ENCODE results near the gene FKRP.
"Not testable (repeated sequence)": the region's sequence is repeated elsewhere in the genome, so short reads cannot be mapped to it uniquely, and the experiment has no call there.

FKRP gene

DNA sequence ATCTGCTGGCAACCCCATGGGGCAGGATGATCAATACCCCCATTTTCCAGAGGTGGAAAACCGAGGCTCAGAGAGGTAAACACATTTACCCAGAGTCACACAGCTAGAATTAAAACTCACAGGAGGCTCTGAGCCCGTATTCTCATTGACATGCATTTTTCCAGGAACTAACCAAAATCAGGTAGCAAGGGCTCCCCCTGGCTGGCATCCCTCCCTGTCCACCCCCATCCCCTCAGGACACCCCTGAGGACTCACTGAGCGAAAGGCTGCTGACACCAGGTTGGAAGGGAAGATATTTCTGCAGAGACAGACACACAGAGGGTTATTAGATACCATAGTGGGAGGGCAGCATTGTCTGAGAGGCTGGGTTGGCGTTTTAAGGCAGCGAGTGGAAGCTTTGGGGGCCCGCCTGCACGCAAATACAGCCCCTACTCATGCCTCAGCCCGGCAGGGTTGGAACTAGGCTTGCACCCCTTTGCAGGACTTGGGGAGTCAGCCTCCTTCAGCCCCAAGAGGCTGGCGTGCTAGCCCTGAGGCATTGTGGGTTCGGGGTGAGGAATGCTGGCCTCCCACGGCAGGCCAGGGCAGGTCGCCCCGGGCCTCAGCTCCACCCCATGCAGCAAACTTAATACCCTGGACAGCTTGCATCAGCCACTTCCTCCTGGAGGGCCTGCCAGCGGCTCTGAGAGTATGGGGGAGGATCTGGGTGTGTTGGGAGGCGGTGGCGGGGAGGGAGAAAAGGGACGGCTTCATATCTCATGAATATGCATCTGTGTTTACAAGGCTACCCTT lies 38.6 kb downstream of the FKRP start:
- no peak for DNase-seq (ENCODE audit: low read depth in 2 of 2)

DNA sequence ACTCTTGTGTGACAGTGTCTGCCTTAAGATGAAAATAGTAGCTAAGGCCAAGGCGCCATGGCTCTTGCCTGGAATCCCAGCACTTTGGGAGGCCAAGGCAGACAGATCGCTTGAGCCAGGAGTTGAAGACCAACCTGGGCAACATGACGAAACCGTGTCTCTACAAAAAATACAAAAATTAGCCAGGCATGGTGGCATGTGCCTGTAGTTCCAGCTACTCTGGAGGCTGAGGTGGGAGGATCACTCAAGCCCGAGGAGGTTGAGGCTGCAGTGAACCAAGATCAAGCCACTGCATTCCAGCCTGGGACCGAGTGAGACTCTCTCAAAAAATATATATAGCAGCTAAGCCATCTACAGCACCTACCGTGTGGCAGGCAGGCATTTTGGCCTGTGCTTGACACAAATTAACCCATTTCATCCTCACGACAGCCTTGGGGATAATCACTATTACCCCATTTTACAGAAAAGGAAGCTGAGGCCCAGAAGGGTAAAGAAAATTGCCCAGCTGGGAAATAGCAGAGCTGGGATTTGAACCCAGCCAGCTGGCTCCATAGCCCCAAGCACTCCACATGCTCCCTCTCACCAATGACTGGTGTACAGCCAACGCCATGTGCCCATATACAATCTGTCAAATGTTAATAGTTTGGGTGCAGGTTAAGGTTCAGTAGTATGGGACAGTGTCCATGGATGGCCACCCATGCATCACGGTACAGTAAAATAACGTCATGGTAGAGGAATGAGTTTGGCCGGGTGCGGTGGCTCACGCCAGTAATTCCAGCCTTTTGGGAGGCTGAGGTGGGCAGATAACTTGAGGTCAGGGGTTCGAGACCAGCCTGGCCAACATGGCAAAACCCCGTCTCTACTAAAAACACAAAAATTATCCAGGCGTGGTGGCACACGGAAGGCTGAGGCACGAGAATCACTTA lies 39.5 kb downstream of the FKRP start:
- DNase-seq (ENCODE audit: low read depth in 2 of 2): no peak

DNA sequence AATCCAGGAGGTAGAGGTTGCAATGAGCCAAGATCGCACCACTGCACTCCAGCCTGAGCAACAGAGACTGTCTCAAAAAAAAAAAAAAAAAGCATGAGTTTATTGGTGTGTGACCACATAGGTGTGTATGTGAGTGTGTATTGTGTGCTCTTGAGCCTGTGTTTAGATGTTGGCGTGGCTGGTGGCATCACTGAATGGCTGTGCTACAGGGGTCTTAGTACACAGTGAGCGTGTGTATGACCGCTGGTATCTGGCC lies 40.1 kb downstream of the FKRP start:
- DNase-seq (ENCODE audit: low read depth in 2 of 2): no peak

DNA sequence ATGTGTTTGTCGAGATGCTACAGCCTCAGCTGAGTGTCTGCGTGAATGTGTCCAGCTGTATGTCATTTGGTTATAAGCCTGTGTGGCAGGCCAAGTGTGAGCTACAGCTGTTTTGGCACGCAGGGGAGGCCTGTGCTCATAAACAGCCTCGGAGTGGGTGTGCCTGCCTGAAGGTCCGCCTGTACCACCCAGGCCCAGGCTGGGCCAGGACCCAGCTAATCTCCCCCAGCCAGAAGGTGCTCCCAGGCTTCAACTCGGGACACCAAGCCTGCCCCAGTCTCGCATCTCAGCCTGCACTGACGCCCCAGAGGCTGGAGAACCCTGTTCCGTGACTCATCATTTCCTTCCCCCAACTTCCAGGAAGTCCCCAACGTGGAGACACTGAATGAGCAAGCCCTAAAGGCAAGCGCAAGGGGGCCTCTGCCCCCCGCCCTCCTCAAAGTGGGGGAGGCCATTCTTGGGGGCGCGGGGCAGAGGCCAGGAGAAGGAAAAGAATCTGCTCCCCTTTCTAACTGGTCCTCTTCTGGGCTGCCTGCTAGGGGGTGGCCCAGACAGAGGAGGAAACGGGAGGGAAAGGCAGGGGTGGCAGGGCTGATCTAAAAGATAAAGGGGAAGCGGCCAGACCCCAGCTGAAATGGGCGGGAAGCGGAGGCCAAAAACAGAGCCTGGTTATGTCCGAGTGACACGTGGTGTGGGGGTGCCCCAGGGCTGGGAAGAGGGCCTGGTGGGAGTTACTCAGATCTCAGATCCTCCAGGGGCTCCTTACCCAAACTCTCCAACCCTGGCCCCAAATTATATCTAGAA lies 40.6 kb downstream of the FKRP start:
- peak; percentile 73 to 87 for DNase-seq (ENCODE audit: low read depth in 2 of 2)

DNA sequence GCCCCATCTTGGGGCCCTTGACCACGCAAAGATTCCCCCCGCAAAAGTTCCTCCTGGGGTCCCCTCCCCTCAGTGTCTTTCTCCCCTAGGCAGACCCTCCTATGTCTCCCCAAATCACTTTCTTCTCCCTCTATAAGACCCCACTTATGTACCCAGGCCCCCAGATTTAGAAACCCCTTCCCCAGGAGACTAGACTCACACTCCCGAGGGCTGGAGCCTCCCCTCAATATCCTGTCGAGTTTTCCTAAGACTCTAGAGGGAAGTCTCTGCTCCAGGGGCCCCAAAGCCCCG lies 41.1 kb downstream of the FKRP start:
- no peak for DNase-seq (ENCODE audit: low read depth in 2 of 2)

DNA sequence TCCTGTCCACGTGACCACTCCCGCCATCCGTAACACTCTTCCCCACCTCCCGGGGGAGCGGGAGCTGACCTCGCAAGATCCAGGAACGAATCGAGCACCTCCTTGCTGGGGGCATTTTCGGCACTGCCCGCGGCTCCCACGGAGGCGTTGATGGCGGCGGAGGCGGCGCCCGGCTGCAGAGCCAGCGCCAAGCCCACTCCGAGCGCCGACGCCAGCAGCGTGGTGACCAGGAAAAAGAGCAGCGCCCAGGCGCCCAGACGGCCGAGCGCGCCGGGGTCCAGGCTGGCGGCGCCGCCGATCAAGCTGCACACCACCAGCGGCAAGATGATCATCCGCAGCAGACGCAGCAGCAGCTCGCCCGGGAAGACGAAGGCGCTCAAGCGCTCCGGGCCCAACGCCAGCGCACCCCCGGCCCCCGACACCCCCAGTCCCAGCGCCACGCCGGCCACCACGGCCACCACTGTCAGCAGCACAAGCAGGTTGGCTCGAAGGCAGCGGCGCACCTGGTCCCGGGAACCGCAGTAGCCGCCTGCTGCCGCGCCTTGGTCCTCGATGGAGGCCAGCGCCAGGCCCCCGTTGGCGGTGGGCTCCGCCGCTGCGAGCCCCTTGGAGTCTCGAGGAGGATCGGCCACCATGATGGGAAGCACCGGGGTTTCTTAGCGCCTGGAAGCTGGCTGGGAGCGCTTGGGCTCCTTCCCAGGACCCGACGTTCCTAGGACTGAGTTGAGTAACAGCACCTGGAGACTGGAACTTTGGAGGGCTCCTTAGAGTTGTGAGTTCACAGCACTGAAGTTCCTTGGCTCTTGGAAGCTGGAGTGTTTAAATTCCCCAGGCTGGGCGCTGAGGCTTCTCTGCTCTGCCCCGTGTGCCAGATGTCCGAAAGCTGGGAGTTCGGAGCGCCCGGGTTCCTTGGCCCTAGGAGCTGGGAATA lies 41.7 kb downstream of the FKRP start:
- DNase-seq (ENCODE audit: low read depth in 2 of 2): no peak

DNA sequence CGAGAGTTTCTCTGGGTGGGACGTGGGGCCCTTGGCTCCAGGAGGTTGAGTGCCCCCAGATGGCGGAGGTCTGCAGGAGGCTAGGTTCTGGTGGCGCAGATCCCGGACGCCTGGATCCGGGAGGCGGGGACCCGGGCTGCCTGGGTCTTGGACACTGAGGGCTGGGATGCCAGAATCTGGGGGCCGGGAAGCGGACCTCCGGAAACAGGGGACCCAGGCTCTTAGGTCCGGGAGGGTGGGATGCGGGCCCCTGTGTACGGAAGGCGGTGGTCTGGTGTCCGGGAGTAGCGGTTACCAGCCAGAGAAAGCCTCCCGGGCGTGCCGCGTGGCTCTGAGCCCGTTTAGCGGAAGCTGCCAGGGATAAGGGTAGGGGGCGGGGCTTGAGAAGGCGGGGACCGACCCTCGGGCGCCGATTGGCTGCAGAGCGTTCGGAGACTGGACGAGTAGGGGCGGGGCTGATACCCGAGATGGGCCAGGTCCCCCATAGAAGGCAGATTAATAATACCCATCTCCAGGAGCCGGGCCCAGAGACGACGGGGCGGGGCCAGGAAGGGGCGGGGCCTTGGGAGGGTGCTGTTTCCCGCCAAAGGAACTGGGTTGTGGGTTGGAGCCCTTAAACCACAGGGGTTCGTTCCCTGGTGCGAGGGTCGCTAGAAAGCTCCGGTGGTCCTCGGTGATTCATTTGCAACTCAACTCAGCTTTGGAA lies 42.6 kb downstream of the FKRP start, which contains the start of gene SLC1A5:
TSS of gene SLC1A5 (minus strand) at position 333 of the 706 bp plus-strand sequence. CDS start 629 bp downstream, outside the sequence.
- peak; percentile 98 to 99 for DNase-seq (ENCODE audit: low read depth in 2 of 2)

DNA sequence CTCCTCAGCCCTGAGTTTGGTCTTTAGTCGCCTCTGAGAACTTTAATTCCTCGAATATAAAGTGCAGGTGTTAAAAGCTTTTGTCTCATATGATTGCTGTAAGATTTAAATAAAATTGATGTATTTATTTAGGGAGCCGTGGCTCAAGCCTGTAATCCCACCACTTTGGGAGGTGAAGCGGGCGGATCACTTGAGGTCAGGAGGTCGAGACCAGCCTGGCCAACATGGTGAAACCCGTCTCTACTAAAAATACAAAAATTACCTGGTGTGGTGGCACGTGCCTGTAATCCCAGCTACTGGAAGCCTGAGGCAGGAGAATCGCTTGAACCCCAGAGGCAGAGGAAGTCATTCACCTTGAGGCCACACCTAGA lies 43.1 kb downstream of the FKRP start:
- no peak for DNase-seq (ENCODE audit: low read depth in 2 of 2)

DNA sequence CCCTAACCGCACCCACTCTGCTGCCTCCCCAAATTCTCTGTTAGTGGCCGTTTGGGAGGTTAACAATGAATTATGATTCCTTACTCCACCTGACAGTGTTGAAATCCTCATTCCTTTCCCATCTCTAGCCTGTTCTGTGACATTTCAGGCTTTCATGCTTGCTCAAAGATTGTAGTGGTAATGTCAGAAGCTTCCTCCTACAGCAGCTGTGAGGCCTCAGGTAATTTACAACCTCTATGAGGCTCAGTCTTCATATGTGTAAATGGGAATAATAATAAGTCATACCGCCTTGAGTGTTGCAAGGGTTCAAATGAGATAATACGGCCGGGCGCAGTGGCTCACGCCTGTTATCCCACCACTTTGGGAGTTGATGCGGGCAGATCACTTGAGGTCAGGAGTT lies 43.5 kb downstream of the FKRP start:
- DNase-seq (ENCODE audit: low read depth in 2 of 2): no peak

DNA sequence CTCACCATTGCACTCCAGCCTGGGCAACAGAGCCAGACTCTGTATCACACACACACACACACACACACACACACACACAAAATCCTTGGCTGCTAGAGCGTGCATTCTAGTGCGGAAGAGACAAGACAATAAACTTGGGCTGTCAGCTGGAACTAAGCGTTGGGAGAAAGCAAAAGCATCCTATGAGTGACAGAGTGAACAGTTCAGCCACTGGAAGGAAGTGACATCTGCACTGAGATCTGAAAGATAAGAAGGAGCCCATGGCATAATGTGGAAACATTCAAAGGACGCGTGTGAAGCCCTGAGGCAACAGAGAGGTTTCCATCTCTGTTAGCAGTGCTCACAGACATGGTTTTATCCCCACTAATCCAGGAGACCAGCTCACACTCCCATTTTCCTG lies 46.1 kb downstream of the FKRP start:
- DNase-seq (ENCODE audit: low read depth in 2 of 2): no peak

DNA sequence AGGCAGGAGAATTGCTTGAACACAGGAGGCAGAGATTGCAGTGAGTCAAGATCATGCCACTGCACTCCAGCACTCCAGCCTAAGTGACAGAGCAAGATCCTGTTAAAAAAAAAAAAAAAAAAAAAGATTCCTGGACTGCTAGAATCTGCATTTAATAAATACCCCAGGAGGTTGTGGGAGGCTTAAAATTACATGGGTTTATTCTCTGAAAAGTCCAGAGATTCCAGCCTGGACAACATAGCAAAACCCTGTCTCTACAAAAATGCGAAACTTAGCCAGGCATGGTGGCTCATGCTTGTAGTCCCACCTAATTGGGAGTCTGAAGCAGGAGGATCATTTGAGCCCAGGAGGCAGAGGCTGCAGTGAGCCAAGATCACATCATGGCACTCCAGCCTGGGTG lies 52.0 kb downstream of the FKRP start:
- DNase-seq (ENCODE audit: low read depth in 2 of 2): no peak

DNA sequence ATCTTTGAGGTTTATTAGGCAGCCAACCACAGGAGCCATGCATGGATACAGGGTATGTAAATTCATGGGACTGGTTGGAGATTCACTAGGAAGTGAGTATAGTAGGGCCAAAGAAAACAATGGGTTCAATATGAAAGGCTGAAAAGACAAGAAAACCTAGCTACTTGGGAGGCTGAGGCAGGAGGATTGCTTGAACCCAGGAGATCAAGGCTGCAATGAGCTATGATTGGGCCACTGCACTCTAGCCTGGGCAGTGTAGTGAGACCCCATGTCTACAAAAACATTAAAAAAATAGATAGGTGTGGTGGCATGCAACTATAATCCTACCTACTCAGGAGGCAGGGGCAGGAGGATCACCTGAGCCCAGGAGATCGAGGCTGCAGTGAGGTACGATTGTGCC lies 52.9 kb downstream of the FKRP start:
- DNase-seq (ENCODE audit: low read depth in 2 of 2): no peak

DNA sequence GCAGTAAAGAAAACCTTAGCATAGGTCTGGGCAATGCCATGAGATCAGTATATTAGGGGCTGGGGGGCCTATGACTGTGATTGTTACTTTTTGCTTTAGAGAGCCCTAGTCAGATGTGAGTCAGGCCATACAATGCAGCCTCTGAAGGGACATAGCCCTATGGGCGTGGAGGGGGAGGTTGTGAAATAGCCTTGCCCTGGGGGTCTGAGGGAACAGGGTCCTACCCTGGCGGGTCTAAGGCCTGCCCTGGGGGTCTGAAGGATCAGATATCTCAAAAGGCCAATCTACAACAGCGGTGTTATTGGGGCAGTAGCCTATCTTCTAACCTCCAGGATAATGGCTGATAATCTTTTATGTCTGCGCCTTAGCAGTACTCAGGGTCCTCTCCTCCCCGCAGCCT lies 56.3 kb downstream of the FKRP start:
- no peak for DNase-seq (ENCODE audit: low read depth in 2 of 2)

DNA sequence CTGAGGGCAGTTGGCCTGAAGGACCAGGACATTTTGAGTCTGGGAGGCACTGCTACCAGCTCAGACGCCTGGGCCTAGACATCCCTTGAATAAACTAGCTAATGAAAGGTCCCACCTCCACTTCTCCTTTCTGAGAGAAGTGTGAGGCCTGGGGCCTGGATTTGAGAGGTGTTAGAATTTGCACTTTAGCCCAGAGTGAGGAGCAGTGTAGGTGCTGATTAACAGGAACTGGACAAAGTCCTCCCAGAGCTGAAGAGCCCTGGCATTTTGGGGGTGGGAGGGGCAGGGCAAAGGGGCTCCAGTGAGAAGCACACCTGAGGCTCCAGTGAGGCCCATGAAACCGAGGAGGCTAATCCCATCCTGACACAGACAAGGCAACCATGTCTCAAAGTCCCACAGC lies 57.7 kb downstream of the FKRP start:
- no peak for DNase-seq (ENCODE audit: low read depth in 2 of 2)

DNA sequence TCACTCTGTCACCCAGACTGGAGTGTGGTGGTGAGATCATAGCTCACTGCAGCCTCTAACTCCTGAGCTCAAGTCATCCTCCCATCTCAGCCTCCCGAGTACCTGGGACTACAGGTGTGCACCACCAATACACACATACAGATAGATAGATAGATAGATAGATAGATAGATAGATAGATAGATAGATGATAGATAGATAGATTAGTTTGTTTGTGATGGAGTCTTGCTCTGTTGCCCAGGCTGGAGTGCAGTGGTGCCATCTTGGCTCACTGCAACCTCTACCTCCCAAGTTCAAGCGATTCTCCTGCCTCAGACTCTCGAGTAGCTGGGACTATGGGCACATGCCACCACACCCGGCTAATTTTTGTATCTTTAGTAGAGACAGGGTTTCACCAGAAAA lies 58.6 kb downstream of the FKRP start:
- not testable (repeated sequence) for DNase-seq (ENCODE audit: low read depth in 2 of 2)

DNA sequence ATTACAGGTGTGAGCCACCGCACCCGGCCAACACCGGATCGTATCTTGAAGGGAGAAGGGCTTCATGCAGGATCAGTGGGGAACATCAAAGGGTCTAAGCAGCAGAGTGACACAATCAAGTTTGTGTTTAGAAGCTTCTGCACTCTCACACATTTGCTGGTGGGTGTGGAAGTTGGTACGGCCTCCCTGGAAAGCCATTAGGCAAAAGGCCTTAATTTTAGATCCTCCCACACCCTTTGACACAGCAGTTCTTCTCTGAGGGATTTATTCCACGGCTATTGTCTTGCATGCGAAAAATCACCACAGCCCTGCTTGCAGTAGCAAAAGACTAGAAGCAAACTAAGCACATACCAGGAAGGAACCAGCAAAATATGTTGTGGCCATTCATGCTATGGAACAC lies 60.8 kb downstream of the FKRP start:
- no peak for DNase-seq (ENCODE audit: low read depth in 2 of 2)
